HG03108 (cell line): Measurements from ENCODE around the gene SND1.
"Not testable (repeated sequence)": the region's sequence is repeated elsewhere in the genome, so short reads cannot be mapped to it uniquely, and the experiment has no call there.

Experiments
- ATAC-seq: cut with Tn5 transposase; IDR thresholded peaks from one replicate; pipeline ENCODE4 v1.9.1; 2021; ENCODE audit warnings: moderate library complexity; ENCODE audit not compliant: unreplicated experiment

SND1 gene

DNA sequence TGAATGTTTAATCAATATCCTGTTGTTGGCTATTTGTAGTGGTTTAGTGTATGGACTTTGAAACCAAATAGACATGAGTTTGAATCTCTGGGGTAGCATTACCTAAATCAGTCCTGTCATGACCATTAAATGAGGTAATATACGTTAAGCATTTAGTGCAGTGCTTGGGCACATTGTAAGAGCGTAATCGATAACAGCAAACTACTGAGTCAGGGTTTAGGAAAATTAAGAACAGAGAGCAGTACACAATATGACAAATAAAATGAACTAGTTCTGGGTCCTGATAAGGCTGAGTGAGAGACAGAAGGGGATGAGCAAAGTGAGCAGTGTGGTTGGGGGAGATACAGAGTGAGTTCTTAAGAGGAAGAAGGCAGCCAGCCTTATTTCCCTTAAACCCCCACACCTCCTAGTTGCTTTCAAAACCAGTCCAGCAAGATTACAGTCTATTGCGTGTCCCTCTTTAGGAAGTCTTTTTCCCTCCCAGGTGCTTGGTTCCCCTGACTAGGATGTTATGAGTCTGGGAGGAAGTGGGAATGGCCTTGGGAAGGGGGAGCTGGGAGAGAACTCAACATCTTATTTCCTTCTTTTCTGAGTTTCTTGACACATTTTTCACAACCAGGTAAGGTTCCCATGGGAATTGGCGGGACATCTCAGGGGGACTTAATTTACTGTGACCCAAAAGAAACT lies 171.0 kb downstream of the SND1 start:
- ATAC-seq, result no peak

DNA sequence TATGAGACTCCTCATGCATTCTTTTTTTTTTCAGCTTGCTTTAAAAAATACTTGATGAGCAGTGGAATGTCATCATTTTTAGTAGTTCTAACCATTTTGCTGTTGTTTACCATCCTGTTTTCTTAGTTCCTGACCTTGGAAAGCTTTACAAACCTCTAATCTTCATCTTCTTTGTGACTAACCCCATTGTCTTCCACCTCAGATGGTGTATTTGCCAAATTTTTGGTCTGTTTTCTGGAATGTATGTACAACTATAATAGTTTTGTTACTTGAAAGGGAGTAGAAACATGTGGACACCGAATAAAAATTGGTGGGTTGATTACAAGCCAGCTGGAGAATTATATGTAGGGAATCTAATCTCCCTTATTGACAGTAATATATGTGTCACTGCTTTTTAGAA lies 172.7 kb downstream of the SND1 start:
- no peak for ATAC-seq

DNA sequence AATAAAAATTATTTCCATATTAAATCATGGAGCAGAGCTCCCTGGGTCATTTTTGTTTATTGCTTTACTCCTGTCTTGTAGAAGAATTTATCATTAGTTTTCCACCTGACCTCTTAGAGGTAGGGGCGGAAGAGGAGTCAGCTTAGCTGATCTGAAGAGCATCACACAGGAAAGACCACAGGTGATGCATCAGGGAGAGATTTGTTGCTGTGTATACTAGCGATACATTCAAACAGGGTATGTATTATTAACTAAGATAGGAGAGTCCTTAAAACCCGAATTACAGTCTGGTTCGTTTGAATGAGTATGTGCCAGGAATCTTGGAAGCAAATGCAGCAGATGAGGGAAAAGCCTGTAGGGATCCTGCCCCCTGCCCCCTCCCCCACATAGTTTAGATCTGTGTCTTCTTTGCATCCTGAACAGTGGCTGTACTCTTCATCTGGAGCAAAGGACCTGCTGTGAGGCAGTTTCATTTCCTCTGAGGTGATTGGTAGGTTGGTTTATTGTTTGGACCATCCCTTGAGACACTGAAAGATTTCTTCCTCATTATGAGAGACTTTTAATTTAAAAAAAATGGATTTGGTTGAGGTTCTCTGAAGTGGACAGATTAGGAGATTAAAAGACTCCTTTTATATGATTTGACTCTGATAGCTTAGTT lies 177.0 kb downstream of the SND1 start:
- no peak for ATAC-seq

DNA sequence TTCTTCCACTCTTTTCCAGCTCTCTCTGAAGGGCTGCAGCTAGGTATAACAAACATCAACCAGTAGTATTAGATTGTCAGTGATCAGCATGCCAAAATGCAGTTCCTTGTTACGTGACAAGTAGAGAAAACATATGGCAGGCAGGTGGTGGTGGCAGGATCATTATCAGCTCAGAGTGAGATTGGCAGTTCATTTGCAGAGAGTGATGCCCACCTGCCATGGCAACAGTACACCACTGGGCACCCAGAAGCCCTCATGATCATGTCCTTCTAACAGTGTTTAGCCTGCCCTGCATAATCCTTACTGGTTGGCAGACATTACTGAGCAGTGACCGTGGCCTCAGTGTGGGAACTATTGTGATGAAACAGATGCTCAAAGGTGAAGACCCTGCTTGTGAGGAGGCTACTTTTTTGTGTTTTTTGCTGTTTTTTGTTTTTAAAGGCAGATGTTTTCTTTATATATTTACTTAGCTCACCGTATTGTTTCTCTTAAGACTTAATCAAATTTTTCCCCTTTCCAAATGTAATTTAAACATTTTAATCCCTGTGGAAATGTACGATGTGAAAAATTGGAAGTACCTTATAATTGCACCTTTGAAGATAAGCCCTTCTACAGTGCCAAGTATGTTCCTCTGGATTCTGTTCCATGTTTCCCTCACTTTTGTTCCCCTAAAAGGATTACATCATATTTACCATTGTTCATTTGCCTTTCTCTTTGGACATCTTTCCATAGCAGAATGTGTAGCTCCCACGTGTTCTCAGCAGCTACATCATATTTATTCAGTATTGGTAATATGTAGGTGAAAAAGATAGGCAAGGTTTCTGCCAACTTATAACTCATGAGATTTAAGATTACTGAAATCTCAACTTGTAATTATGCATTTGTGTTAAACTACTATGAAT lies 179.6 kb downstream of the SND1 start:
- no peak for ATAC-seq

DNA sequence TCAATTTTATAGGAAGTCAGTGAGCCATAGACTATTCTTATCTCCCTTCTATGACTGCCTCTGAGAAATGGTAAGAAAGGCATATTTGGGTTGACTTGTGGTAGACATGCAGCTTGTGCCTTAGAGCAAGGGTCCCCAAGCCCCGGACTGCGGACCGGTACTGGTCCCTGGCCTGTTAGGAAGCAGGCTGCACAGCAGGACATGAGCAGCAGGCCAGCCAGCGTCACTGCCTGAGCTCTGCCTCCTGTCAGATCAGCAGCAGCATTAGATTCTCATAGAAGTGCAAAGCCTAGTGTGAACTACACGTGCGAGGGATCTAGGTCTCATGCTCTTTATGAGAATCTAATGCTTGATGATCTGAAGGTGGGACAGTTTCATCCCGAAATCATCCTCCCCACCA lies 180.6 kb downstream of the SND1 start:
- no peak for ATAC-seq

DNA sequence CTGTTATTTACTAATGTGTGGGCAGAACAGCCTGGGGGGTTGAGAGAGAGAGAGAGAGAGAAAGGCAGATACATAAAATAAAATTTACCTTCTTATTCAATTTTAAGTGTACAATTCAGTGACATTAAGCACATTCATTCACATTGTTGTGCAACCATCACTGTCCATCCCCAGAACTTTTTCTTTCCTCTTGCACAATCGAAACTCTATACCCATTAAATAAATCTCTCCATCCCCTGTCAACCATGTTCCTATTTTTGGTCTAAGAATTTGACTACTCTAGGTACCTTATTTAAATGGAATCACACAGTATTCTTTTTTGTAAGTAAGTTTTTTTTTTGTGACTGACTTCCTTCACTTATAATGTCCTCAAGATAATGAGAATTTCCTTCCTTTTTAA lies 181.6 kb downstream of the SND1 start:
- no peak for ATAC-seq

DNA sequence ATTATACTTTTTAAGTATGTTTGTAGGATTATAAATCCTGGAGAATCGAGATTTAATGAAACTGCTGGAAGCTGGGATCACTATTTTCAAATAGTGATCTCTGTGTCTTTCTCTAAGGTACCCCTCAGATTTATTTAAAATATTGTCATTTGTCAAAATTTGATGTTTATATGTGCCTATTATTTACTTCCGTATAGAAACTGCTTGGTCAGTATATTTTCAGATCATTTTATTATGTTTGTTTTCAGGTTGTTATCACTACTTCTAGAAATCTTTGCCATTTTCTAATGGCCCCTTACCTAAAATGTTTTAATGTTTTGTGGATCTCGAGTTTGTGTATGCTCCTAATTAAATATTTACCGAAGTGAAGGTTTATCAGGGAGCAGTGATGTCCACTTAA lies 183.7 kb downstream of the SND1 start:
- no peak for ATAC-seq

DNA sequence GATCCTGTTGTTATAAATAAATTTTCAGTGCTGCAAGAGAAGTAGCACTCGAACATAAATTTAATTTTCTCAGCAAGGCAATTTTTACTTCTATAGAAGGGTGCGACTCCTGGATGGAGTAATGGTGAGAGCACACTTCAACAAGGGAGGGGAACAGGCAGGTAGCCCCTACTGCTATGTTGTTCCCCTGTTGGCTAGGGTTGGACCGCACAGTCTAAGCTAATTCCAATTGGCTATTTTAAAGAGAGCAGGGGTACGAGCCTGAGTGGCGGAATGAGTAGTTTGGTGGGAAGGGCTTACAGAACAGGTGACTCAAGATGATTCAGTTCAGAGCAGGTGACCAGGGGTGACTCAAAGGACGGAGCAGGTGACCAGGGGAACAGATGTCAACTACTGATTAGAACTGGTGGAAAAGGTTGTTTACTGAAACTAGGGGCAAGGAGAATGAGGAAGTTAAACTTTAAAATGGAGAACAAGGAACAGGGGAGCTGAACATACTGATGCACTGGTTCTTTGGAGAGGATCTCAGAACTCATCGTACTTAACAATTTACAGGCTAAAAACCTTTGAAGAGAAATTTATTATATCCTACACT lies 185.9 kb downstream of the SND1 start:
- ATAC-seq, result not testable (repeated sequence)

DNA sequence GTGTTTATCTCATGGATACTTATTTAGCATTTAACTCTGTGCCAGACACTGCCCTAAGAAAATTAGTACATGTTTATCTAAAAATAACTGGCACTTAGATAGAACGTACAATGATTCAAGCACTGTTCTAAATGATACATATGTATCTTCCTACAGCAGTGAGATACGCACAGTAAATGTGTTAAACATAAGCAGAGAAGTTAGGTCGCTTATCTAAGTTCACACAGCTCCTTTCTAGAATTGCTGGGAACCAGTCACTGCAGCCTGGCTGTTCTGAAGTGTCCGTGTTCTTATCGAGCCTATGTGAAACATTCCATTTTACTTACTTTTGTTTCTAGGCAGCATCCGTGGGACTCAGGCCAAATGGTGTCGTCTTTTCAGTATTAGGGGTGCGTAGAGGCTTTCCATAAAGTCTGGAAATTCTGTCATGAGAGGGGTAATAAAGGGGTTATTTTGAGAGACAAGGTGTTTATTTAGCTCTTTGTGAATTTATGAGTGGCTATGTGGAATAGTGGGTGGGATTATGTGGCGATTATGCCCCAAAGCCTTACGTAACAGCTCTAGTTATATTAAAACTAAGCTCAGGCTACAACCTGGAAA lies 186.9 kb downstream of the SND1 start:
- no peak for ATAC-seq

DNA sequence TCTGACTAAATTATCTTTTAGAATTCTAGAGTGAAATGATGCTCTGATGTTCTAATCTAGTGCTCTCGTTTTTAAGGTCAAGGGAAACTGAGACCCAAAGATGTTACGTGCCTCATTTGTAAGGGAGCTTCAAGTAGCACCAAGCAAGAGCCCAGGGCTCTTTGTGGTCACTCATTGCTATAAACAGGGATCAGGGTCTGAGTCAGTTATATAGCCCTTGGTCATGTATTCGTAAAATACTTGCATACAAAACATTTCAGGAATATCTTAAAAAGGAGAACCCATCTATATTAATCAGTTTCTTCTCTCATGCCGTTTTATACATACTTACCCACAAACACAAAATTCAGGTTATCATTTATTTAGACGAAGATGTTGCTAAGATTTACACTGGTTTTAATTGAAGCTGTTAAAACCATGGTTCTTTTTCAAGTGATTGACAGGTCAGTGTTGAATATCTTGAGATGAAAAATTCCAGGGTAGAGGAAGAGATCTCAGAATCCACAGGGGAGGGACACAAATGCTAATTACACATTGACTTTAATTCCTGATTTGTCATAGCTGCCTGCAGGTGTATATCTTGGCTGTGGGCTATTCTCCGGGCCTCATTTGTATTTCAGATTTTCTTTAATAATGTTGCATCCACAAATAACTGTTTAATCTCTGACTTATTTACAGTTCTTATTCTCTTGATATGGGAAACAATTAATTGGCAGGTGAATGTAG lies 188.4 kb downstream of the SND1 start:
- ATAC-seq, result no peak

DNA sequence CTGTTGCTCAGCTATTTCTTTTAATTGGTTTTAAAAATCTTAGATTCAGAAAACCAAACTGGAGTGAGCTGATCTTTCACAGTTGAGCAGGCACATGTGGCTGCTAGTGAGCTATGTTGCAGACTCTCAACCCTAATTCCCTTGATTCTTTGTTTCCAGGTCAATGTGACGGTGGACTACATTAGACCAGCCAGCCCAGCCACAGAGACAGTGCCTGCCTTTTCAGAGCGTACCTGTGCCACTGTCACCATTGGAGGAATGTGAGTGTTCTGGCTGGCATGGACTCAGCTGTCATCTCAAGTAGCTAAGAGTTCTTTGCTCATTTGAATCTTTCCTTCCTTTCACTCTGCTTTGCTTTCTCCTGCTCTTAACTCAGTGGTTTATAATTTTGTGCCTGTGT lies 192.2 kb downstream of the SND1 start:
- no peak for ATAC-seq

DNA sequence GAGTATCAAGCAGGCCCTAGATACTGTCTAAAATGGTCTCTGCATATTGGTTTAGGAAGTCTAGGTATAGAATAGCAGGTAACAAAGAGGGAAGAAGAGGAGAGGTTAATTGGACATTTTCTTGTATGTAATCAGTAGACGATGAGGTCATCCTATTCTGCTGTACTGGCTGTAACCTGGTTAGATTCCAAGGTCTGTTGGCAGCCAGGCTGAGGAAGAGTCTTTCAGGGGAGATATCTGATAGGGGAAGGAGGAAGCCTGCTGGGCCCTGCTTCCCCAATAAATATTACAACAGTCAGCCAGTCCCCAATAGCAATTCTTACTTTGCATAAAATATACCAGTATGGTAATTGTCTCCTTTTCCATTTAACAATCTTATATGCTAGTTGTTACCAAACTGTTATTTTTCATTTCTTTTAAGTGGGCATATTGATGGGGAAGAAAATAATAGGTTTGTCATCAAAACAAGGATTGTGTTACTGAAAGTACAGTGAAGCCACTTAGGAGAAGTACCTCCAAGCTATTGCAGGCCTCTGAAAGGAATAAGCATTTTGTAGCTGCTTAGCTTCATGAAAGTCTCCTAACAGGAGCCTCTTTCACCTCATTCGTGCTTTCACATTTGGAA lies 192.8 kb downstream of the SND1 start:
- no peak for ATAC-seq

DNA sequence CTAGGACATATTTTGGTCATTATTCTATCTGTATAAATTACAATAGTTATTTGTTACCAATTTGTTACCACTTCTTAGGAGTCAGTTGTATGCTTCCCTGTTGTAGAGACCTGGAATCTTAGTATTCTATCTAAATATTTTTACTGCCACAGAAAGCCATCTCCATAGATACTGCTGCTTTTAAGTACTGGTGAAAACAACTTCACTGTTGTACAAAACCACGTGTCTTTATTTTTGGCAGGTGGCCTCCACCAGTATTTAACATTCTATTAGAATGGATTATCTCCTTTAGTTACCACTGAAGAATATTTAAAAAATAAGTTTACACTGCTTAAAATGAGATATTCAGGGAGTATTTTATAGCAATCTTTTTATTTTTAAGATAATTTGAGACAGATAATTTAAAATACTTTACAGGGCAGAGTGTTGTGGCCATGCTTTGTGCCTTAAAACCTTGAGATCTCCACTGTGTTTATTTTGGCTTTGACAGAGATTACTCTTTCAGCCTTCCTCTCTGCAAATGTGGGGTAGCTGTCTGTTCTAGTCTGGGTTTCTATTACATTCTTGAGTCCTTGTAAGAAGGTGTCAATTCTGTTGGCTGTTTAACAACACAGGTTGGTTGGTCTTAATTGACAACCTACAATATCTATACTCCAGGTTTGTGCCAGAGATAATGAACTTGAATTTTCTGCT lies 193.7 kb downstream of the SND1 start:
- no peak for ATAC-seq

DNA sequence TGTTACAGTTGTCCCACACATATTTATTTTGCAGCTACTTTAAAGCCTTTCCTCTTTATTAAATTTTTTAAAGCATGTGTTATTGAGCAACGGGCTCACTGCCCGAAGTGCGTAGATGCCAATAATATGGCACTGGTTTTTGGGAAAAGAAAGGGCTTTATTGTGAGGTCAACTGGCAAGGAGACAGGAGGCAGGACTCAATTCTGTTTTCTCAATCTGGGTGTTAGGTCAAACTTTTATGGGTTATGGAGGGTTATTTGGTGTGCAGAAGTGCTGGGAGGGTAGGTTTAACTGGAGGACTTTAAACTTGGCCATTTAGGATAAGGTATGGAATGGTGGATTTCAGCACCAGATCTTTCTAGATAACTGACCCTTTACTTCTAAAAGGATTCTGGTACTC lies 195.6 kb downstream of the SND1 start:
- no peak for ATAC-seq

DNA sequence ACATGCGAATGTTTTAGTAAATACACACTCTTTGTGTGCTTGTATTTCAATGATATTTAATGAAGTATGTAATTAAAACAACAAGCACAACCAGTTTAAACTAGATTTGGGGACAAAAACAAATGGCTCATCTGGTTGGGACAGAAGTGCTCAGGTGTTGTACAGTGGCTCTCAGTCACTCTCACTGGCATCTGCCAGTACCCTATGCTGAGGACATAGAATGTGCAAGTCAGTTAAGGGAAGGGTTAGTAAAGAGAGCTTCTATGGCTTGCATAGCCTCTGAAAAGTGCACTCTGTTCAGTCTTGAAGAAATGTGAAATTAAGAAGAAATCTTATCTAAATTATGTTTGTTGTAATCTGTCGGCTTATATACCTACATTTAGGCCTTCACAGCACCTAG lies 196.2 kb downstream of the SND1 start:
- ATAC-seq, result no peak

DNA sequence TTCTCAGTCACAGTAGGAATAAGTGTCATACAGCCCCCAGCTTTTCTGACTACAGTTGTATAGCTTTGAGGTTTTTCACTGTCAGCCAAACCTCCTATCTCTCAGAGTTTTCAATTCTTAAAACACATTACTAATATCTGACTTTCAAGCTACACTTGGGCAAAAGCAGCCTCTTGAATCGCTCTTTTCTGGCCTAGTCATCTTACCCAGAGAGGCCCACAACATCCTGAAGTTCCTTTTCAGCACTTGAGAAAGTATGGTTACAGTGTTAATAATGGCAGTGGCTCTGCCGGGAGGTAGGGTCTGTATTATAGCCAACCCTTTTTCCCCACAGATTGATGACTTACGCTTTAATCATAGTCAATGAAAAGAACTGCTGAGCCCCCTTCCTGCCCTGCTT lies 198.2 kb downstream of the SND1 start:
- no peak for ATAC-seq

DNA sequence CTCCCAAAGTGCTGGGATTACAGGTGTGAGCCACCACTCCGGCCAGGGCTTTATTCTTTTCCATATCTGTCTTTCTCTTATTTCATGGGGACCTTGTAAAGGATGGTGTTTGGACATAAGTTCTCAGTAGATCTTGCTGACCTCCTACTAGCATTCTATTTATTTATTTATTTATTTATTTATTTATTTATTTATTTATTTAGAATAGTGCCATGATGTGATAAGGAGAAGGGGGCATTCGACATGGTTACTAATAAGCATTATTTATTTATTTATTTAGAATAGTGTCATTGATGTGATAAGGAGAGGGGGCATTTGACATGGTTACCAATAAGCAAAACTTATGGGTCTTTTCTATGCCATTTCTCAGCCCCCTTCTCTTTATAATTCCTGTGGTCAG lies 202.4 kb downstream of the SND1 start:
- ATAC-seq, result no peak

DNA sequence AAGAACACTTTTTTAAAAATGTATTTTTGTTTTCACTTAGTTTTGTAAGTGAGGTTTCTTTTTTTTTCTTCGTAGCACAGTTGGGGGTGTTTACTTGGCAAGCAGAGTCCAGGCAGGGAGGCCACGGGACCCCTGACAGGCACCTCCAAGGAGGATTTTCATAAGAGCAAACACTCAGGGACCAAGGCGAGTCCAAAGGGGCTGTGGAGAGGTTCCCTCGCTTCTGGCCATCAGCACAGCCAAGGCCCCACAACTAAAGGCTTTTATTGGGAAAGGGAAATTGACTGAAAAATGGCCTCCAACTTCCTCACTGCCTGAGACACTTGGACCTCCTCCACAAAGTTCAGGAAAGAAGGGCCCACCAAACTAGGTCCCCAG lies 205.5 kb downstream of the SND1 start:
- ATAC-seq, result no peak

DNA sequence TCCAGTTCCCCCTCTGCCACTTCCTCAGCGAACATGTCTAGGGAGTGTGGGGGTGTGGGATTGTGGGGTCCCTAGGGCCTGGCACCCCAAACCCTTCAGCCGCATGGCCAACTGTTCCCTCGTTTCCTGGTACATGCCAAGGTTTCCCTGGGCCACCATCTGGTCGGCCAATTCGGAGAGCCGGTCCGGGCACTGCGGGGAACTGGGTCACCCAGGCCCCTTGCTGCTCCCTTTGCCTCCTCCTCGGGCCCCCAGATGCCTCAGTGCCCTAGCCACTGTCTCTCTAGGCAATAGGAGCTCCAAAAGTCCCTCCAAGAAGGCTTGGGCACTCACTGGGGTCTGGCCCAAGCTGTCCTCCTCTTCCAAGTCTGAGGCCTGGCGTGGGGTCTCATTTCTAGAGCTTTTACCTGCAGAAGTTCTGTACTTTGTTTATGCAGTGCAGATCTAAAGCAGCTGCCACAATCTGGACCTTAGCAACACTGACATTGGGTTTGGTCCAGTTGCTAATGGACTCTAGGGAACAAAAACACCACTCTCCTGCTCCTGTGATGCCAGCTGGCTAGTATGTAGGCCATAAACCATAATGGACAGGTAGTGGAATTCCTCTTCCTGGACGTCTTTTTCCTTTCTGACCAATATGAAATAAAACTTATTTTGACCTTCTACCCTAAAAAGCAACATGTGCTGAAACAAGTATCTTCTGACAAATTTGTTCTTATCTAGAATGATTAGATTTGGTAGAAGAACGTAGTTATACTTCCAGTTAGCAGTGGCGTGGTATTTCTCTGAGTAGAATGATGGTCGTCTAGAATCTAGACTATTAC lies 206.3 kb downstream of the SND1 start:
- ATAC-seq, result no peak
